C4-2B (cell line): ENCODE data around the gene CCL14.

Experiments
- CTCF ChIP-seq: fragments of 450-650 bp; conservative IDR thresholded peaks from 2 replicates; pipeline ENCODE4 v1.5.1; 2017; ENCODE audit warnings: mild to moderate bottlenecking
- ZFX ChIP-seq: fragments of 450-650 bp; IDR thresholded peaks from 2 replicates; pipeline ENCODE4 v1.6.1; 2017

GRCh38 chr17:35972066-35972465 lies 14.5 kb downstream of the CCL14 start:
- TF ChIP-seq CTCF = no peak
- TF ChIP-seq ZFX = no peak
